HepG2 (cell line): ENCODE data around the gene DOCK4. TPM values are rescaled to one million over a fixed set of nuclear protein-coding genes. Genes with fewer than 3 reads are reported as not detected.

Source experiments
- FLYWCH1 ChIP-seq: sonication (generic); formaldehyde crosslinking; IDR thresholded peaks from 2 replicates; pipeline ENCODE4 v1.8.1; 2023; ENCODE audit warnings: mild to moderate bottlenecking, missing genetic modification reagents
- FOXK2 ChIP-seq: fragments of 450-650 bp; IDR thresholded peaks from 2 replicates; pipeline ENCODE4 v1.6.1; 2016
- HCFC1 ChIP-seq: fragments of 150-350 bp; IDR thresholded peaks from 2 replicates; pipeline ENCODE4 v1.6.1; 2014; ENCODE audit warnings: low read depth, low read length
- HMG20A ChIP-seq: IDR thresholded peaks from 2 replicates; pipeline ENCODE4 v1.6.1; 2016; ENCODE audit warnings: borderline replicate concordance
- NBN ChIP-seq: fragments of 450-650 bp; conservative IDR thresholded peaks from 2 replicates; pipeline ENCODE4 v1.6.1; 2017
- NFATC3 ChIP-seq: sonication (generic); formaldehyde crosslinking; IDR thresholded peaks from 2 replicates; pipeline ENCODE4 v1.5.1; 2020; ENCODE audit warnings: mild to moderate bottlenecking, missing genetic modification reagents
- NR2C2 ChIP-seq: sonication (generic); formaldehyde crosslinking; IDR thresholded peaks from 2 replicates; pipeline ENCODE4 v1.4.0; 2020; ENCODE audit warnings: missing genetic modification reagents, mild to moderate bottlenecking, moderate library complexity, borderline replicate concordance
- PLRG1 ChIP-seq: fragments of 450-650 bp; conservative IDR thresholded peaks from 2 replicates; pipeline ENCODE4 v1.6.1; 2016
- POLR2AphosphoS2 ChIP-seq: IDR thresholded peaks from 2 replicates; pipeline ENCODE4 v1.6.1; 2011; ENCODE audit warnings: low read depth, low read length, improper control_type of control experiment
- SMAD1 ChIP-seq: sonication (generic); formaldehyde crosslinking; IDR thresholded peaks from 2 replicates; pipeline ENCODE4 v1.4.0; 2020; ENCODE audit warnings: missing genetic modification reagents, low read depth, mild to moderate bottlenecking, borderline replicate concordance
- SMARCE1 ChIP-seq: fragments of 450-650 bp; IDR thresholded peaks from 2 replicates; pipeline ENCODE4 v1.6.1; 2017; ENCODE audit warnings: borderline replicate concordance
- TP53 ChIP-seq: sonication (generic); formaldehyde crosslinking; conservative IDR thresholded peaks from 2 replicates; pipeline ENCODE4 v1.4.0; 2020; ENCODE audit warnings: missing genetic modification reagents
- U2AF2 ChIP-seq: fragments of 200-400 bp; formaldehyde crosslinking; IDR thresholded peaks from 2 replicates; pipeline ENCODE4 v1.6.1; 2017; ENCODE audit warnings: low read depth, mild to moderate bottlenecking, low read length
- ZNF572 ChIP-seq: sonication (generic); formaldehyde crosslinking; IDR thresholded peaks from 2 replicates; pipeline ENCODE4 v1.5.1; 2020; ENCODE audit warnings: mild to moderate bottlenecking, missing genetic modification reagents
- polyA plus RNA-seq, 8 experiments: library from polyadenylated mRNA; depleted of rRNA in 3 of 8; stranded (reverse) in 7 of 8; unstranded in 1 of 8; fragments of >200 nt; fragmentation: Illumina TruSeq in 4 of 8; extraction: Trizol in 4 of 8; gene quantifications; 2 replicates each; pipeline versions ENCODE4 v1.2.1 to v1.2.3, GENCODE V29; 2011 to 2016; ENCODE audit warnings: low read depth in 4 of 8, missing spikeins in 1 of 8, mixed read lengths in 1 of 8; ENCODE audit not compliant: insufficient read depth in 1 of 8
- total RNA-seq, 5 experiments: library from RNA; depleted of rRNA; stranded (reverse); fragments of >200 nt; fragmentation: Illumina TruSeq; extraction: Trizol; gene quantifications; 2 replicates each; pipeline ENCODE4 v1.2.3, GENCODE V29; 2016; ENCODE audit warnings: low read depth in 1 of 5
- TF ChIP-seq, protein P1 (sequence below): sonication (generic); formaldehyde crosslinking; IDR thresholded peaks from 2 replicates; pipeline ENCODE4 v1.4.0; 2020; ENCODE audit warnings: mild to moderate bottlenecking, low read depth, missing genetic modification reagents
- TF ChIP-seq, protein P2 (sequence below): sonication (generic); formaldehyde crosslinking; IDR thresholded peaks from 2 replicates; pipeline ENCODE4 v1.4.0; 2020; ENCODE audit warnings: missing genetic modification reagents
- TF ChIP-seq, protein P3 (sequence below), 2 experiments: fragments of 450-650 bp in 1 of 2; sonication (generic) in 1 of 2; formaldehyde crosslinking in 1 of 2; IDR thresholded peaks; 2 replicates each; pipeline versions ENCODE4 v1.6.1 to v1.8.0; 2016 to 2022; ENCODE audit warnings: antibody characterized with exemption in 1 of 2, mild to moderate bottlenecking in 1 of 2, missing genetic modification reagents in 1 of 2
- TF ChIP-seq, protein P4 (sequence below): sonication (generic); formaldehyde crosslinking; IDR thresholded peaks from 2 replicates; pipeline ENCODE4 v1.4.0; 2020; ENCODE audit warnings: missing genetic modification reagents

DOCK4 gene
- total and polyA plus RNA-seq, 2 of the 13 experiments (the other 11 are each of a cell fraction or from before 2014, with no cell fraction given): 13.5 to 17.4 TPM

DNA sequence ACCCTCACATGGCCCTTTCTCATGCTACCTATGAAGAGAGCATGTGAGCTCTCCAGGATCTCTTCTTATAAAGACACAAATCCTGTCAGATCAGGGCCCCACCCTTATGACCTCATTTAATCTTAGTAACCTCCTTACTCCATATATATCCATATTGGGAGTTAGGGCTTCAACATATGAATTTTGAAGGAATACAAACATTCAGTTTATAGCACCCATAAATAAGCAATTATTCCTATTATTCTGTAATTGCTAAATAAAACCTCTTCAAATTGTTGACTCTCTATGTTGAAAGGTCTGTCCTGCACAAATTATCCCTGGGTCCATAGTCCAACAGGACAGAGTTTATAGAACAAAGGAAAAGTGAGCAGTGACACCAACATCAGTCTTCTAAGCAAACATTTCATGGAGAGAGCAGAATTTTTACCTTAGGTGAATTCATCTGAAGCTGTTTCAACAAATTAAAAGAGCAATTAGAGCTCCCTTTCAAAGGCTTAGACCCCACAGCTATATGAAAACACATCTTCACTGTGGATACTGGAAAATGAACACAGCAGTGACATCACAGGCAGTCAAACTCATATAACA lies 12.2 kb downstream of the DOCK4 start (continued):
- TF ChIP-seq FLYWCH1 (no peak), PLRG1 (no peak), NBN (no peak), U2AF2 (no peak), SMARCE1 (no peak), ZNF572 (no peak), HMG20A (CRISPR knock-in tag) (peak; percentile 88), TP53 (CRISPR knock-in tag) (no peak), NR2C2 (no peak; the same call in 1 of the 2 replicates), FOXK2 (no peak), HCFC1 (no peak), NFATC3 (no peak), POLR2AphosphoS2 (no peak), SMAD1 (no peak)
- TF ChIP-seq, protein P1, sequence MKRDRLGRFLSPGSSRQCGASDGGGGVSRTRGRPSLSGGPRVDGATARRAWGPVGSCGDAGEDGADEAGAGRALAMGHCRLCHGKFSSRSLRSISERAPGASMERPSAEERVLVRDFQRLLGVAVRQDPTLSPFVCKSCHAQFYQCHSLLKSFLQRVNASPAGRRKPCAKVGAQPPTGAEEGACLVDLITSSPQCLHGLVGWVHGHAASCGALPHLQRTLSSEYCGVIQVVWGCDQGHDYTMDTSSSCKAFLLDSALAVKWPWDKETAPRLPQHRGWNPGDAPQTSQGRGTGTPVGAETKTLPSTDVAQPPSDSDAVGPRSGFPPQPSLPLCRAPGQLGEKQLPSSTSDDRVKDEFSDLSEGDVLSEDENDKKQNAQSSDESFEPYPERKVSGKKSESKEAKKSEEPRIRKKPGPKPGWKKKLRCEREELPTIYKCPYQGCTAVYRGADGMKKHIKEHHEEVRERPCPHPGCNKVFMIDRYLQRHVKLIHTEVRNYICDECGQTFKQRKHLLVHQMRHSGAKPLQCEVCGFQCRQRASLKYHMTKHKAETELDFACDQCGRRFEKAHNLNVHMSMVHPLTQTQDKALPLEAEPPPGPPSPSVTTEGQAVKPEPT: no peak
- TF ChIP-seq, protein P2, sequence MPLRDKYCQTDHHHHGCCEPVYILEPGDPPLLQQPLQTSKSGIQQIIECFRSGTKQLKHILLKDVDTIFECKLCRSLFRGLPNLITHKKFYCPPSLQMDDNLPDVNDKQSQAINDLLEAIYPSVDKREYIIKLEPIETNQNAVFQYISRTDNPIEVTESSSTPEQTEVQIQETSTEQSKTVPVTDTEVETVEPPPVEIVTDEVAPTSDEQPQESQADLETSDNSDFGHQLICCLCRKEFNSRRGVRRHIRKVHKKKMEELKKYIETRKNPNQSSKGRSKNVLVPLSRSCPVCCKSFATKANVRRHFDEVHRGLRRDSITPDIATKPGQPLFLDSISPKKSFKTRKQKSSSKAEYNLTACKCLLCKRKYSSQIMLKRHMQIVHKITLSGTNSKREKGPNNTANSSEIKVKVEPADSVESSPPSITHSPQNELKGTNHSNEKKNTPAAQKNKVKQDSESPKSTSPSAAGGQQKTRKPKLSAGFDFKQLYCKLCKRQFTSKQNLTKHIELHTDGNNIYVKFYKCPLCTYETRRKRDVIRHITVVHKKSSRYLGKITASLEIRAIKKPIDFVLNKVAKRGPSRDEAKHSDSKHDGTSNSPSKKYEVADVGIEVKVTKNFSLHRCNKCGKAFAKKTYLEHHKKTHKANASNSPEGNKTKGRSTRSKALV: no peak
- TF ChIP-seq, protein P3, sequence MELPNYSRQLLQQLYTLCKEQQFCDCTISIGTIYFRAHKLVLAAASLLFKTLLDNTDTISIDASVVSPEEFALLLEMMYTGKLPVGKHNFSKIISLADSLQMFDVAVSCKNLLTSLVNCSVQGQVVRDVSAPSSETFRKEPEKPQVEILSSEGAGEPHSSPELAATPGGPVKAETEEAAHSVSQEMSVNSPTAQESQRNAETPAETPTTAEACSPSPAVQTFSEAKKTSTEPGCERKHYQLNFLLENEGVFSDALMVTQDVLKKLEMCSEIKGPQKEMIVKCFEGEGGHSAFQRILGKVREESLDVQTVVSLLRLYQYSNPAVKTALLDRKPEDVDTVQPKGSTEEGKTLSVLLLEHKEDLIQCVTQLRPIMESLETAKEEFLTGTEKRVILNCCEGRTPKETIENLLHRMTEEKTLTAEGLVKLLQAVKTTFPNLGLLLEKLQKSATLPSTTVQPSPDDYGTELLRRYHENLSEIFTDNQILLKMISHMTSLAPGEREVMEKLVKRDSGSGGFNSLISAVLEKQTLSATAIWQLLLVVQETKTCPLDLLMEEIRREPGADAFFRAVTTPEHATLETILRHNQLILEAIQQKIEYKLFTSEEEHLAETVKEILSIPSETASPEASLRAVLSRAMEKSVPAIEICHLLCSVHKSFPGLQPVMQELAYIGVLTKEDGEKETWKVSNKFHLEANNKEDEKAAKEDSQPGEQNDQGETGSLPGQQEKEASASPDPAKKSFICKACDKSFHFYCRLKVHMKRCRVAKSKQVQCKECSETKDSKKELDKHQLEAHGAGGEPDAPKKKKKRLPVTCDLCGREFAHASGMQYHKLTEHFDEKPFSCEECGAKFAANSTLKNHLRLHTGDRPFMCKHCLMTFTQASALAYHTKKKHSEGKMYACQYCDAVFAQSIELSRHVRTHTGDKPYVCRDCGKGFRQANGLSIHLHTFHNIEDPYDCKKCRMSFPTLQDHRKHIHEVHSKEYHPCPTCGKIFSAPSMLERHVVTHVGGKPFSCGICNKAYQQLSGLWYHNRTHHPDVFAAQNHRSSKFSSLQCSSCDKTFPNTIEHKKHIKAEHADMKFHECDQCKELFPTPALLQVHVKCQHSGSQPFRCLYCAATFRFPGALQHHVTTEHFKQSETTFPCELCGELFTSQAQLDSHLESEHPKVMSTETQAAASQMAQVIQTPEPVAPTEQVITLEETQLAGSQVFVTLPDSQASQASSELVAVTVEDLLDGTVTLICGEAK (IDR thresholded peaks at IDR 0.05): no peak
- TF ChIP-seq, protein P3 (CRISPR knock-in tag; IDR thresholded peaks at IDR 0.05): no peak
- TF ChIP-seq, protein P4, sequence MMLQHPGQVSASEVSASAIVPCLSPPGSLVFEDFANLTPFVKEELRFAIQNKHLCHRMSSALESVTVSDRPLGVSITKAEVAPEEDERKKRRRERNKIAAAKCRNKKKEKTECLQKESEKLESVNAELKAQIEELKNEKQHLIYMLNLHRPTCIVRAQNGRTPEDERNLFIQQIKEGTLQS: no peak
